ENCODE results near the gene ABLIM2.

DNA sequence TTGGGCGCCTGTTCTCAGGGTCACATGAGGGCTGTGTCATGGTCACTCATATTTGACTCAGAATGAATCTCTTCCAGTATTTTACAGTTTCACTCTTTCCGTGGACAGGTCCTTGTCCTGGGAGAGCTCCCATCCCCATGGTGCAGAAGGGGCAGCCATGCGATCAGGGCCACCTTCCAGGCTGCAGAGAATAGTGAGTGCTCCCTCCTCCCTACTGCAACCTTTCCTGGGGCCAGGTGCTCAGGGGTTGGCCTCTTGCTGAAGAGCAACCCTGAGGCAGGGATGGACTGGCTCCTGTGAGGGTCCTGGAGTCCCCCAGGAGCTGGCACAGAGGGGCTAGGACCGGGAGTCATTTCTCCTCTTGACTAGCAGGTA is 108.4 kb downstream of the ABLIM2 start:
- TF ChIP-seq POLR2AphosphoS5 (IDR thresholded peaks at IDR 0.05; ENCODE audit: low read length) (no peak), RAD21 (IDR thresholded peaks at IDR 0.05; ENCODE audit: insufficient read depth, low read depth, low read length) (no peak), YY1 (IDR thresholded peaks at IDR 0.05; ENCODE audit: low read depth, low read length) (no peak), TCF12 (IDR thresholded peaks at IDR 0.05; ENCODE audit: low read depth, low read length) (no peak), POLR2A (IDR thresholded peaks at IDR 0.05; ENCODE audit: low read depth, low read length) (no peak), RAD51 (IDR thresholded peaks at IDR 0.05) (no peak), KAT2A (conservative IDR thresholded peaks at IDR 0.05; ENCODE audit: control insufficient read depth, low read depth, low read length) (no peak), JUNB (IDR thresholded peaks at IDR 0.05) (no peak), NFYA (IDR thresholded peaks at IDR 0.05; ENCODE audit: borderline replicate concordance, low read depth, low read length) (no peak)
- TF ChIP-seq, protein P1, sequence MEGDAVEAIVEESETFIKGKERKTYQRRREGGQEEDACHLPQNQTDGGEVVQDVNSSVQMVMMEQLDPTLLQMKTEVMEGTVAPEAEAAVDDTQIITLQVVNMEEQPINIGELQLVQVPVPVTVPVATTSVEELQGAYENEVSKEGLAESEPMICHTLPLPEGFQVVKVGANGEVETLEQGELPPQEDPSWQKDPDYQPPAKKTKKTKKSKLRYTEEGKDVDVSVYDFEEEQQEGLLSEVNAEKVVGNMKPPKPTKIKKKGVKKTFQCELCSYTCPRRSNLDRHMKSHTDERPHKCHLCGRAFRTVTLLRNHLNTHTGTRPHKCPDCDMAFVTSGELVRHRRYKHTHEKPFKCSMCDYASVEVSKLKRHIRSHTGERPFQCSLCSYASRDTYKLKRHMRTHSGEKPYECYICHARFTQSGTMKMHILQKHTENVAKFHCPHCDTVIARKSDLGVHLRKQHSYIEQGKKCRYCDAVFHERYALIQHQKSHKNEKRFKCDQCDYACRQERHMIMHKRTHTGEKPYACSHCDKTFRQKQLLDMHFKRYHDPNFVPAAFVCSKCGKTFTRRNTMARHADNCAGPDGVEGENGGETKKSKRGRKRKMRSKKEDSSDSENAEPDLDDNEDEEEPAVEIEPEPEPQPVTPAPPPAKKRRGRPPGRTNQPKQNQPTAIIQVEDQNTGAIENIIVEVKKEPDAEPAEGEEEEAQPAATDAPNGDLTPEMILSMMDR (IDR thresholded peaks at IDR 0.05 in 2 of 3, conservative IDR thresholded peaks at IDR 0.05 in 1 of 3; ENCODE audit: control insufficient read depth in 2 of 3, extremely low read depth in 1 of 3, insufficient read depth in 1 of 3, low read depth in 3 of 3, low read length in 3 of 3), result no peak
- TF ChIP-seq, protein P2, sequence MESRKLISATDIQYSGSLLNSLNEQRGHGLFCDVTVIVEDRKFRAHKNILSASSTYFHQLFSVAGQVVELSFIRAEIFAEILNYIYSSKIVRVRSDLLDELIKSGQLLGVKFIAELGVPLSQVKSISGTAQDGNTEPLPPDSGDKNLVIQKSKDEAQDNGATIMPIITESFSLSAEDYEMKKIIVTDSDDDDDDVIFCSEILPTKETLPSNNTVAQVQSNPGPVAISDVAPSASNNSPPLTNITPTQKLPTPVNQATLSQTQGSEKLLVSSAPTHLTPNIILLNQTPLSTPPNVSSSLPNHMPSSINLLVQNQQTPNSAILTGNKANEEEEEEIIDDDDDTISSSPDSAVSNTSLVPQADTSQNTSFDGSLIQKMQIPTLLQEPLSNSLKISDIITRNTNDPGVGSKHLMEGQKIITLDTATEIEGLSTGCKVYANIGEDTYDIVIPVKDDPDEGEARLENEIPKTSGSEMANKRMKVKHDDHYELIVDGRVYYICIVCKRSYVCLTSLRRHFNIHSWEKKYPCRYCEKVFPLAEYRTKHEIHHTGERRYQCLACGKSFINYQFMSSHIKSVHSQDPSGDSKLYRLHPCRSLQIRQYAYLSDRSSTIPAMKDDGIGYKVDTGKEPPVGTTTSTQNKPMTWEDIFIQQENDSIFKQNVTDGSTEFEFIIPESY (IDR thresholded peaks at IDR 0.05), result no peak
